SK-N-MC (cell line): Measurements from ENCODE around the gene SNX15.

Experiments
- EZH2 ChIP-seq: fragments of 200-600 bp; sonication (generic); IDR thresholded peaks from one replicate; pipeline ENCODE4 v1.6.1; 2017; ENCODE audit warnings: antibody characterized with exemption
- FOXP2 ChIP-seq: optimal IDR thresholded peaks from 2 replicates; pipeline ENCODE3; 2011; ENCODE audit warnings: mild to moderate bottlenecking, moderate library complexity; ENCODE audit not compliant: insufficient read depth; ENCODE audit errors: extremely low read length, control extremely low read depth
- POLR2AphosphoS5 ChIP-seq: IDR thresholded peaks from 2 replicates; pipeline ENCODE4 v1.6.1; 2012; ENCODE audit warnings: mild to moderate bottlenecking, low read depth, low read length, borderline replicate concordance

- TF ChIP-seq POLR2AphosphoS5 (no peak), EZH2 (no peak), FOXP2 (no peak)
Observed at GRCh38 chr11:65002706-65003105, 24.5 kb upstream of the SNX15 start.
